GM21576 (cell line): ENCODE measurements around the gene ACOXL.

Source experiments
- ATAC-seq: cut with Tn5 transposase; IDR thresholded peaks from one replicate; pipeline ENCODE4 v1.9.1; 2021; ENCODE audit warnings: mild to moderate bottlenecking, moderate library complexity; ENCODE audit not compliant: unreplicated experiment

ACOXL gene

DNA sequence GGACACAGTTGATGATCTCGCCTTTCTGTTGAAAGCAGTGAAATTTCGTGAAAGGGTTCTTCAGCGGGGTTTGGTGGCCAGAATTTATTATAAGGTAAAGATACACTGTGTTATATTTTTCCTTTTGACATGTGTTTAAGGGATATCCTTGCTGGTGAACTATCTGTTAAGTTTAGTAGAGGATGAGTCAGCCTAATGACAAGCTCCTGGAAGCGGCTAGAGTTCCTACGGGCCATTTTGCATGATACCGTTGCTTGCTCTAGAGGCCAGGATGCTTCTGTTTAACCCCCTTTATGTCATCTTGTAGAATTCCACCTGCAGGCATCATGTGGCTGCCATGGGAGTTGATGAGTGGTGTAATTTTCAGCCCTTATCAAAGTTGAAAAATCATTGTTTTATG is 263.5 kb downstream of the ACOXL start:
- no peak for ATAC-seq

DNA sequence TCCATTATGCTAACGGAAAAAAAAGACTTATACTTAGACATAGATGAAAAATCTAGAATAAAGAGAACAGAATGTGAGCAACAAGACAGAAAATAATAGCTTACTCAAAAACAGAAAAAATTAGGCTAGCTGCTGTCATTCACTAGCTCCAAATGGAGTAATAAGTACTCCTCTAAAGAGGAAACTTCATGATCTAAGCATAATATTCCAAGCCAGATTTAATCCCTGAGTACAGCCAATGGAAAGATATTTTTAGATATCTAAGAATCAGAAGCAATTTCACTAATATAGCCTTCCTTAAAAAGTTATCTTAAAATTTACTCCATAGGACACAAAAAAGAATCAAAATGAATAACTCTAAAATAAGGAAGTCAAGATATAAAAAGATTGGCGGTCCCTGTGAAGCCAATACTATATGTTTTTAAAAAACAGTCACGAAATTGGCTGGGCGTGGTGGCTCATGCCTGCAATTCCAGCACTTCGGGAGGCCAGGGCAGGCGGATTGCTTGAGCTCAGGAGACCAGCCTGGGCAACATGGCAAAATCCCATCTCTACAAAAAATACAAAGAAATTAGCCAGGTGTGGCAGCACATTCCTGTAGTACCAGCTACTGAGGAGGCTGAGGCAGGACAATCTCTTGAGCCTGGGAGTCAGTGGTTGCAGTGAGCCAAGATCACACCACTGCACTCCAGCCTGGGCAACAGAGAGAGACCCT is 265.1 kb downstream of the ACOXL start:
- ATAC-seq = no peak

DNA sequence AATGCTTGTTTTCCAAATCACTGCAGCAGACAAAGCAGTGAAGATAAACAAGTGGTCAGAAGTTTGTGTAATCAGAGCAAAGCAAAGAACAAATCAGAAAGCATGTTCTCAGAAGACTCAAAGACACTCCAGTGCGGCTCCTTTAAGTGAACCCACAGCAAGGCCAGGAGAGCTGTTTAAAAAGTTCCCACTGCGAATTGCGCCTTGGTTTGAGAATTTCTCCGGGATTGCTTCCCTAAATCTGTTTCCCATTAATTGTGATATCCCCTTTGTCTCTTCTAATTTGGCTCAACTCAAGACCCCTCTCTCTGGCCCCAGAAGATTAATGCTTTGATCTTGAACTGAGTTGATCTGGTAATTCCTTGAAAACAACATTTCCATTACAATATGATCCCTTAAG is 265.9 kb downstream of the ACOXL start:
- ATAC-seq = no peak

DNA sequence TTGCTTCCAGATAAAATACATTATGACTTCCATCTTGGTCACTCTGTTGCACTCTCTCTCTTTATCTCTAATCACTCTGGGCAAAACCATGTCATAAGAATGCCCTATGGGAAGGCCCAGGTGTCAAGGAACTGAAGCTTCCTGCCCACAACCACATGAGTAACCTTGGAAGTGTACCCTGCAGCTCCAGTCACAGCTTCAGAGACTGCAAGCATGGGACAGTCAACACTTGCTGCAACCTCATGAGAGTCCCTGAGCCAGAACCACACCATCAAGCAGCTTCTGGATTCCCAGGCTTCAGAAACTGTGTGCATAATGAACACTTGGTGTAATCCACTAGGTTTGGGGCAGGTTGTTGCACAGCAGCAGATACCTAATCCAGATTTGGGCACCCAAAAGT is 267.3 kb downstream of the ACOXL start:
- ATAC-seq = no peak

DNA sequence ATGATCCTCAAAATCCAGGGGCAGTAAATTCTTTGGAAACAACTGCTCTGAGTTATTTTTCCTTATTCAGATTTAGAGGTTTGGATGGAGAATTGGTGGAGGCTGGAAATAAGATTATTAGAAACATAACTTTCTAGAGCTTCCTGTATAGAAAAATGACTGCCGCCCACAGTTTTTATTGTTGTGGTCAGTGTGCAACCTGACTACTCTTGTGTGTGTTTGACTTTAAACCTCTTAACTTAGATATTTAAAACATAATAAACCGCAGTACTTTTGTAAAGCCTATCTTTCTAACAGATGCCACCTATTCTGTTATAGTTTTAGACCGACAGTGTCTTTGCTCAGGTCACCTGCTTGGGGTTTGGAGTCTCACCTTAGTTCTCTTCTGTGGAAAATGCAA is 272.9 kb downstream of the ACOXL start:
- no peak for ATAC-seq

DNA sequence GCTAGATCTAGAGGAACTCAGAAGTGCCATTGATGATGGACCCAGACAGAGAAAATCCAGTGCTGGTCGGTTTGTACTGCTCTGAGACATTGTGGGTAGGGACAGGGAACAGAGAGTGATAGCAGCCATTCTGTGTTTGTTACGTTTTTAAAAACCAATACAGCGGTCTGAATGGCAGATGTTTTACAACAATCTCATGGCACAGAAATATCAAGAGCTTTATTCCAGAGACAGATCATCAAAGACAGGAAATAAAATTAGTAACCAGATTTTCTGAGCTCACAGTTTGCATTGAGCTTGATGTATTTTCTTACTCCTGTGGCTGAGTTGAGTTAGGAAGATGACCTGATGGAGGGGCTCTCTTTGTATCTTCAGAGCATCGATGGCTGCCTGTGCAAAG is 273.4 kb downstream of the ACOXL start:
- ATAC-seq = no peak

DNA sequence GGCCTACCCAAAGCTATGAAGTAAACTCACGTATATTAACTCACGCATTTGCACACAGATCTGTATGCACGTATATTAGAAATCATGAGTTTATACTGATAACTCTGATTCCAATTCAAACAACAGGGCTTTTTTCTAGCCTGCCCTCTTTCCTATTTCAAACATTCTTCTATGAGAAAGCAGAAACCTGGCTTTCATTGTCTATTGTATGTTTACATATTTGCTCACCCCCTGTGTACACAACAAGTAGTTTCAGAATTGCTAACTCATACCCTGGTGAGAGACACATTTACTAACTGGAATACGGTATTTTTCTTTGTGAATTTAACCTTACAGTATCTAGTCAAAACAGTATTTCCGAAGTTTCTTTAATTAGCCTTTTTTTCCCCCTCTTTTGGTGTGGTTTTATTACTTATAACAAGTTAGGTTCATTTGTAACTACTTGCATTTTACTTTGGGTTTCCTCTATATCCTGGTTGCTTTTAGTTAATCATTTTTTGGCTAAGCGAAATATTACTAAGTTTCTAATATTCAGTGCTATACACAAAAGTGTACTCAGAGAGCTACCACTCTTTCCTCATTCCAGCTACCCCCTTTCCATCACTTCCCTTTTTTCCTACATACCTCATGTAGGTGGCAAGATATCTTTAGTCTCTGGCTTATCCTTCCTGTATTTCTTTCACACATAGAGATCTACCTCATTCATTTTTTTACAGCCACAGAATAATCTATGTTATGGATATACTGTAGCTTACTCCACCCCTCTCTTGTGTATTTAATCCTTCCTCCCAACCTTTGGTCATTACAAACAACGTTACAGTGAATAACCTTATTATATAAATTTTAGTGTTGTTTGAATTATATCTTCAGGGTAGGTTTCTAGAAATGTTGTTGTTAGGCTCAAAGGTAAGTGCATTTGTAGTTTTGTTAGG is 275.6 kb downstream of the ACOXL start:
- no peak for ATAC-seq

DNA sequence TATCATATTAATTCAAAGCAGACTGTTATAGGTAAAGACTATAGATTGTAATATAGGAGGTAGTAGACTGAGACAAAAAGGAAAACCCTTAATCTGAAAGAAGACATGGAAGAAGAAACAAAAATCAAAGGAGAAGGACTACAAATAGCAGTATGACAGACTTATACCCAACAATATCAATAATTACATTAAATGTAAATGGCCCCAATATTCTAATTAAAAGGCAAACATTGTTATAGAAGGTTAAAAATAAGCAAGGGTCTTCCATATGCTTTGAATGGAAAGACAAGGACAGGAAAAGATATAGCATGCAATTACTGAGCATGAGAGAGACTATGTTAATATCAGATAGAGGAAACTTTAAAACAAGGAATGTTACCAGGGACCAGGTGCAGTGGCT is 278.8 kb downstream of the ACOXL start:
- ATAC-seq = no peak

DNA sequence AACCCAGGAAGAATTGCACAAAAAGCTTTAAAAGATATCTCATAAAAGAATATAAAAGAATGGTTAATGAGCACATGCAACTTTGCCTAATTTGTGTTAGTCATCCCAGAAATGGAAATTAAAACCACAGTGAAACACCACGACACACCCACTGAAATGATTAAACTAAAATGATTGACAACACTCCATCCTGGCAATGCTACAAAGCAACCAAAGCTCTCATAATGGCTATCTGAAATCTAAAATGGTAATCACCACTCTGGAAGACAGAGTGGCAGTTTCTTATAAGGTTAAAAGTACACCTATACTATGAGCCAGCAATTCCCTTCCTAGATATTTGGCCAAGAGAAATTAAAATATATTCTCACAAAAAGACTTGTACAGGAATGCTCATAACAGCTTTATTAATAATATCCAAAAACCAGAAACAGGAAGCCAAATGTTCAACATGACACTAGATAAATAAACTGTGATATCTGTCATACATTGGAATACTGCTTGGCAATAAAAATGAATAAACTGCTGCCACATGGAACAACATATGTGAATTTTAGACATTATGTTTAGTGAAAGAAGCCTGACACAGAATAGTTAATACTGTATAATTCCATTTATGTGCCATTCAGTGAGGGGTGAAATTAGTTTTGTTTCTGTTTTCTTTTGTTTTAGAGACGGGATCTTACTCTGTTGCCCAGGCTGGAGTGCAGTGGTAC is 283.1 kb downstream of the ACOXL start:
- no peak for ATAC-seq

DNA sequence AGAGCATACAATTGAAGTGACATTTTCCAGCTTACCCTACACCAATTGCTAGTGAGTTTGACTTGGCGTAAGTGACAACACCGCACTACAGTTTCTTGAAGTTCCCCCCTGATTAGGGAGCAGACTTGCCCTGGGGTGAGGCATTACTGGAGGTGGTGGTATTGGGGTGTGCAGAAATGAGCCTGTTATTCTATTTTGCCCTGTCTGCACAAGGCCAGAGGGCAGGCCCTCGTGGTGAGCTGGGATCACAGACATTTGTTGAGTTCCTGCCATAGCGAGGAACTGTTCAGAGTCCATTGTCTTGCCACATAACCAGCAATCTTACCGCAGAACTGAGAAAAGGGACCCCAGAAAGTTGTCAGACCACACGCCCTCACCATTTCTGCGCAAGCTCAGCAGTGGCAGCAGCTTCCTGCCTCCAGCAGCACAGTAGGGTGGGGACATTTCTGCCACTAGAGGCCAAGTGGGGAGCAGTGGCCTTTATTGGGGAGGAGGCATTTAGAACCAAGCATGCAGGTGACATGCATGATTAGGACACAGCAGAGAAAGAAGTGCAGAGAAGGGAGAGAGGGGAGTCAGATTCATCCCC is 284.8 kb downstream of the ACOXL start:
- no peak for ATAC-seq

DNA sequence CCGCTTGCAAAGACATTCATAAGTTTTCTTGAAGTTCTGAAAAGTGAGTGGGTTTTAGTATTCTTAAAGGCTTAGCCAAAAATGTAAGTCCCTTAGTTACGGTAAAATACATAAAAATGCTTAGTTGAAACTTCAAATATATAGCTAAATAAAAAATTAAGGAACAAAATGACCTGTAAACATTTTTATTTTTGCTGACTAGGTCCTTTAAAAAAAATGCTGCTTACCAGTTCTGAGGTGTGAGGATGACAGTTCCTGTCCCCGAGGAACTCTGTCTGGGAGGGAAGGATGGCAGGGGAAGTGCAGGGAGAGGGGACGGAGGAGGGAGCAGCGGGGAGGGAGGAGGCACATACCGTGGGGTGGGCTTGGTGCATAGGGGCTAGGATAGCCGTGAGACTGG is 285.5 kb downstream of the ACOXL start:
- ATAC-seq = no peak

DNA sequence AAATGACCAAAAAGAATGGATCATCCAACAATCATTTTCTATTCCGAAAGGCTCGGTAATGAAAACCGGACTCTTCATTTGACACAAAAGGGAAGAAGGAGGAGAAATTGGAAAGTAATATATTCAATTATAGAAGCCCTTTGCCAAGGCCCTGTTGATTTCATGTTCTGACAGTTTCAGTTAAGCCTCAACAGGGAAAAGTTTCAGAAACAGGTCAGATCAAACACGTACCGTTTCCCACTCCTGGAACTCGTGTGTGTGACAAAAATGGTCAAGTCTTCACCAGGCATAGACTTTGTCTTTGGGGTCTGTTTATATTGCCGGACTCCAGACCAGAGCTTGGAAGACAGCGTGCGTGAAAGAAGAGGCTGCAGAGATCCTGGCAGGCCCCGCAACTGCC is 287.0 kb downstream of the ACOXL start:
- ATAC-seq = no peak

DNA sequence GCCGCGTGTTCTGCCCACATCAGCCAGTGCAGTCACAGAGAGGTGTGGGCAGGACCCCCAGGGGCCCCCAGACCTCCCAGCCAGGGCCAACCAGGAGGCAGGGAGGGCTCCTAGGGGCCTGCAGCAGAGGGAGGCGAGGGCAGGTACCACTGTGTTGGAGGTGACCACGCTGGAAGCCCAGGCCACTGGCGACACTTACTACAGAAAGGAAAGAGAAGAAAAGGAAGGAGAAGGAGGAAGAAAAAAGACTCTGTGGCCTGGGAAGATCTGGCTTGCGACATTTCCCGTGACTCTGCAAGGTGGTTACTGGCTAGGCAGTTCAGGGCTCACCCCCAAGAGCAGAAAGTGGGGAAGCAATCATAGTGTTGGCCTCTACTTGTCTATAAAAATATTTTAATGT is 290.3 kb downstream of the ACOXL start:
- ATAC-seq = no peak

DNA sequence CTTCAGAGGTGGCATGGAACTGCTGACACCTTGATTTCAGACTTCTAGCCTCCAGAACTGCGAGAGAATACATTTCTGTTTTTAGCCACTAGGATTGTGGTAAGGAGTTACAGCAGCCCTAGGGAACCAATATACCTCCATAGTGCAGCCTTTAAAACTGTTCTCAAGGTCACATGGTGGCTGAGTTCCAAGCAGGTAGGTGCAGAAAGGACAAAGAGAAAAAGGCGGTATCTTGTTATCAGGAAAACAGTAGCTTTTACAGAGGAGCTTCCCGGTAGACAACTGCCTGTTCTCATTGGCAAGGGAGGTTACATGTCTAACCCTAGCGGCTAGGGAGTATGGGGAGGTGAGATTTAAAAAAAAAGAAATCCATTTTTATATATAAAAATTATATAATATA is 292.1 kb downstream of the ACOXL start:
- ATAC-seq = no peak

DNA sequence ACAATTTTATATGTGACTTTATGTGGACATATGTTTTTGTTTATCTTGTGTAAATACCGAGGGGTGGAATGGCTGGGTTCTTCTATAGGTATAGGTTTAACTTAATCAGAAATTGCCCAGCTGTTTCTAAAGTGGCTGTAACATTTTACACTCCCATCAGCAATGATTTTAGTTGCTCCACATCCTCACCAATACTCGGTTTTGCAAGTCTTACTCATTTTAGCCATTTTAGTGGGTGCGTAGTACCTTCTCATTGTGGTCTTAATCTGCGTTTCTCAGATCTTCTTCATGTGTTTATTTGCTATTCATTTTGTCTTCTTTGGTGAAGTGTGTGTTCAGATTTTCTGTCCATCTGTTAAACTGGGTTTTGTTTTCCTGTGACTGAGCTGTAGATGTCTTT is 292.9 kb downstream of the ACOXL start:
- ATAC-seq = no peak

DNA sequence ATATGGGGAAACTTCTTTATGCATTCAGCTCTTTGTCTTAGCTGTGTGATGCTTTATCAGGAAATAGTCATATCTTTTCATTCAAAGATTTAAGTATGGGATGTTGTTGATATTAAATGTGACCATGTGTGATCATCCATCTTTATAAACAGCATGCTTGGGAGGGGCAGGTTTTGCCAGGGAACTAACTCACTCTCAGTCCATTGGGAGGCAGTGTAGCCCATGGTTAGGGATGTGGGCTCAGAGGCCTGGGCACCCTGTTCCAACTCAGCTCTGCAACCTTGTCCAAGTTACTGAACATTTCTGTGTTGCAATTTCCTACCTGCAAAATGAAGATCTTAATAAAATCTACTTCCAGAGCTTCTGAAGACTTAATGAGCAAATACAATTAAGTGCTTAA is 296.3 kb downstream of the ACOXL start:
- ATAC-seq = no peak

DNA sequence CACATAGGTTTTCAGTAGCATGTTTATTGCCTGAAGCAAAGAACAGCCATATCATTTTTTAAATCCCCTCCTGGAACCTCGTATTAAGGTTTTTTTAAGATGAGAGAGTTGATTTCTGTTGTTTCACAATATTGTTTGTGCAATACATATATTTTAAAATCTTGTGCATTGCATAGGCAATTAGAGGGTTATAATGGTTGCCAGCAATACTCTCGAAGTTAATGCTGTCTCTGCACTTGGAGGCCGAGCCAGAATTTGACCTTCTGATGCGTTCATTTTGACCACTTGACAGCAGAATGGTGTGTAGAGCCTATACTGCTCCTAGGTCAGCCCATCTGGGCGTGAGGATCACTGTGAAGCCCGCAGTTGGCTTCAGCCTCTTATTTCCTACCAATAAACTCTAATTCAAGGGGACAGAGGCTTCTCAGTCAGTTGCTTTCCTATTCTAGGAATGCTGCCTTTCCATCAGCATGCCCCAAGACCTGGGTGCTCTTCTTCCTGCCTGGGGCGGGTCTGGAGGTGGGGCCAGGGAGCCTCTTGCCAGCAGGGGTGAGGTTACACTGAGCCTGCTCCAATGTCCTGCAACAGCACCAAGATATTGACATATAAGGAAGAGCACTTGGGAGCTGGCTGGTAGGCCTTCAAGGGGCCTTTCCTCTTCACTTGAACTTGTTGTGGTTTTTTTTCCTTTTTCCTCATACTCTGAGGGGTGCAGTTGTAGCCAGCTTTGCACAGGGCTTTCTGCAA is 297.0 kb downstream of the ACOXL start:
- no peak for ATAC-seq

DNA sequence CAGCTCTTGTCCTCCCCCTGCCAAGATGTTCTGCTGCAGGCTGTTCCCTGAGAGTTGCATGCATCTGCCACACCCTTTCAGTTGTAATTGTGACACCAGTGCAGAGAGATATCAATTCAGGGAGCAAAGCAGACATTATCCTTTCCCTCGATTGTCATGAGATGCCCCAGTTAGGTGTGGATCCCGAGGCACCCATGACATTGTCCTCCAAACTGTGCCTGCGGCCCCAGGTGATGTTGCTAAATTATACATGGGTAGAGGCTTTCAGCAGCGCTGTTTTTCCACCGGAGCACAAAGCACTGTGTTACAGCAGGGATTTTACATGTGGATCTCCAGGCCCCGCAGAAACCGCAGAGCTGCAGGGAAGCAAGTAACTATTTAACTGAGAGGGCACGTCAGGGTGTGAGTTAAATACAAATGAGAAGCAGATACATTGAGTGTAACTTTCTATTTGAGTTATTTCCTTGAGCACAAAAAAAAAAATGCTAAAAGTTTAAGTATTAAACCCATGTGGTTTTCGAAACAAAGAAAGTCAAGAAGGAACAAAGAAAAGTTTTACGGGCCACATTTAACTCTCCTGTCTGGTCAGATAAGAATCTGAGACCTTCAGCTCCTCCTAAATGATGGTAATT is 298.0 kb downstream of the ACOXL start:
- ATAC-seq = peak; percentile 64

DNA sequence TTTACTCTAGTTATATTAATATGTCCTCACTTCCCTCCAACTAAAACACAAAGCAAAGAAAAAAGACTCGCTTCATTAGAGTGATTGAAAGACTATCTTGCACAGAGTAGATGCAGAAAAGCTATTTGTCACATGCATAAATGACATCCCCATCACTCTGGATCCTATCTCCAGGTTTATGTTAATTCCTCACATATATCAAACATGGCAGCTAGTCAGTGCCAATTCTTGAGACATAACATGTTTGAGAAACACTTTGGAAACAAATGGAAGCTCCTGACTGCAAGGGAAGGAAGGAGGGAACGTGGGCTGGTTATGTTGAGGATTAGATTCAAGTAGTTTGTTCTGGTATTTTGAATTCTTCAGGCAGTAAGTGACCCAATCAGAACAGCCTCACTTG is 298.6 kb downstream of the ACOXL start:
- ATAC-seq = no peak
